Adrenal gland (tissue), 12 donors: ENCODE results near the gene MAJIN. TPM values are rescaled to one million over a fixed set of nuclear protein-coding genes. Genes with fewer than 3 reads are reported as not detected.

Experiments
- DNase-seq, 7 donors: peaks; one replicate each; pipeline ENCODE4 v3.0.0-alpha.2; 2019 to 2020
- H3K27ac ChIP-seq, 5 donors: fragments of 200-600 bp; sonication (generic) in 4 of 5; 1 replicate in 3 of 5; 2 replicates in 2 of 5; pipeline versions ENCODE4 v1.5.1 to v1.8.0; 2016 to 2020; ENCODE audit warnings: mild to moderate bottlenecking in 1 of 5
- H3K27me3 ChIP-seq: fragments of 200-600 bp; 2 replicates; pipeline ENCODE4 v1.8.0; 2021
- H3K36me3 ChIP-seq, 2 donors: fragments of 200-600 bp; replicated peaks in 1 of 2; 1 replicate in 1 of 2; 2 replicates in 1 of 2; pipeline versions ENCODE4 v1.5.1 to v1.8.0; 2018 to 2022
- H3K4me1 ChIP-seq, 2 donors: fragments of 200-600 bp; replicated peaks in 1 of 2; 1 replicate in 1 of 2; 2 replicates in 1 of 2; pipeline versions ENCODE4 v1.5.1 to v1.8.0; 2018 to 2021
- H3K4me3 ChIP-seq, 4 donors: fragments of 200-600 bp; sonication (generic) in 3 of 4; one replicate each; pipeline ENCODE4 v1.5.1; 2016 to 2018
- H3K9me3 ChIP-seq, 3 donors: fragments of 200-600 bp; sonication (generic) in 1 of 3; replicated peaks in 1 of 3; 1 replicate in 2 of 3; 2 replicates in 1 of 3; pipeline versions ENCODE4 v1.5.1 to v1.8.0; 2016 to 2021
- POLR2A ChIP-seq, 2 donors: fragments of 450-650 bp; IDR thresholded peaks; one replicate each; pipeline ENCODE4 v1.6.1; 2017; ENCODE audit warnings: antibody characterized with exemption in 2 of 2, mild to moderate bottlenecking in 2 of 2, moderate library complexity in 1 of 2
- WGBS, 4 donors: extraction: QIAGEN DNeasy Blood & Tissue Kit in 2 of 4; methylation state at CpG; one replicate each; pipeline versions ENCODE4 v1.1.5 to v1.1.7; 2013 to 2017; 5-methylcytosine and 5-hydroxymethylcytosine counted together
- intact Hi-C, 2 donors: fragments of 100-400 bp; cut with DNase I; formaldehyde crosslinking; loops; one replicate each; pipeline versions ENCODE4 v1.14.1 to v1.15.0; 2022 to 2023
- polyA plus RNA-seq, 3 donors: library from polyadenylated mRNA; stranded (reverse); fragments of 200-250 nt in 2 of 3; fragments of 350-450 nt in 1 of 3; fragmentation: Illumina TruSeq in 1 of 3; extraction: RNeasy Lipid Tissue Mini Kit (QIAGEN cat#74804) in 1 of 3; gene quantifications; one replicate each; pipeline ENCODE4 v1.2.3, GENCODE V29; 2013 to 2014
- total RNA-seq, 9 donors: library from RNA; depleted of rRNA in 4 of 9; stranded (reverse); fragments of >200 nt in 4 of 9; fragments of 120-200 nt in 1 of 9; fragmentation: NEBNext Ultra II Directional in 1 of 9; extraction: Animal tissue kit (Norgen Biotek cat#: 25700) in 1 of 9; gene quantifications; one replicate each; pipeline versions ENCODE4 v1.1.0 to v1.2.4, GENCODE V29; 2013 to 2023
- TF ChIP-seq, protein P1 (sequence below), 6 experiments: fragments of 450-650 bp in 4 of 6; fragments of 200-600 bp in 2 of 6; sonication (generic) in 1 of 6; IDR thresholded peaks; 1 replicate in 5 of 6; 2 replicates in 1 of 6; pipeline versions ENCODE4 v1.5.1 to v1.8.0; 2016 to 2021; ENCODE audit warnings: antibody characterized with exemption in 6 of 6, mild to moderate bottlenecking in 2 of 6, moderate library complexity in 1 of 6
- donor health status: healthy with polysubstance abuse.
- donor health status: Bipolar disorder and iron deficiency.
- donor health status: DM: yes; HTN: yes; CAD: no.
- donor health status: DM: no; HTN: no; CAD: no.
- donor health status: DM: no; HTN: no; CAD: no.
- donor health status: DM: yes; HTN: yes; CAD: no.

MAJIN gene
- total and polyA plus RNA-seq, 12 donors, result 0.24 to 0.29 TPM; not detected in 10

DNA sequence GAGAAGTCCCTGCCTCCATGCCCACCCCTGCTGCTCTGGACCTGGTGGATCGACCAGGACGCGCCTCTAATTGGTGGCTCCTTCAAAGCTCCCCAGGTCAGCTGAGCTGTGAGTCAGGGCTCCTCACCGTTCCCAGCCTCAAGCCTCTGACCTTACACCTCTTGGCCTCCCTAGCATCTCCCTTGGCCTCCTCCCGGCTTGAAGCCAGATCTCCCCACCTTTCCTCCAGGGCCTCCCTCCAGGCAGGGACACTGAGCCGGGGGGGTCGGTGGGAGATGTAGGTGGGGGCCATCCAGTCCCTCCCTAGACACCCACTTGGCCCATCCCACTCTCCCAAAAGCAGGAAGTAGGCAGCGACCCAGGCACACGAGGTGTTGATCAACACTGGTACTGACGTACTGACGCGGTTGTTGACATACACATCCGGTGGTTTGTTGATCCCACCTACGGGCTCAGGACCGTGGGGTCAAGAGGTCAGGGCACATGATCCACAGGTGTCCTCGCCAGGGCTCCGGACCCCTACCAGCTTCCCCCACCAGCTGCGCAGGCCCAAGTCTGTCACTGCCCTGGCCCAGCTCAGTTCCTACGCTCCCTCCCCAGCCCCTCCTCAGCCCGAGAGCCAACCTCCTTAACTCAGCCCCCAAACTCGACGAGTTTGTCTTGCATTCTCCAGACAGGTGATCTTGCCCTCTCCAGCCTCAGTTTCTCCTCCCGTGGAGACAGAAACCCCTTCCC is 55.7 kb downstream of the MAJIN start:
- no peaks in the 10 kb centered on the region for H3K9me3 ChIP-seq
- DNase-seq, result peak; percentile 50 to 75 (median 57)
- H3K27me3 ChIP-seq, result no peaks in the 10 kb centered on the region
- H3K4me3 ChIP-seq, result peak overlapping the region; percentile 7 to 84 (median 70)
- TF ChIP-seq, protein P1, sequence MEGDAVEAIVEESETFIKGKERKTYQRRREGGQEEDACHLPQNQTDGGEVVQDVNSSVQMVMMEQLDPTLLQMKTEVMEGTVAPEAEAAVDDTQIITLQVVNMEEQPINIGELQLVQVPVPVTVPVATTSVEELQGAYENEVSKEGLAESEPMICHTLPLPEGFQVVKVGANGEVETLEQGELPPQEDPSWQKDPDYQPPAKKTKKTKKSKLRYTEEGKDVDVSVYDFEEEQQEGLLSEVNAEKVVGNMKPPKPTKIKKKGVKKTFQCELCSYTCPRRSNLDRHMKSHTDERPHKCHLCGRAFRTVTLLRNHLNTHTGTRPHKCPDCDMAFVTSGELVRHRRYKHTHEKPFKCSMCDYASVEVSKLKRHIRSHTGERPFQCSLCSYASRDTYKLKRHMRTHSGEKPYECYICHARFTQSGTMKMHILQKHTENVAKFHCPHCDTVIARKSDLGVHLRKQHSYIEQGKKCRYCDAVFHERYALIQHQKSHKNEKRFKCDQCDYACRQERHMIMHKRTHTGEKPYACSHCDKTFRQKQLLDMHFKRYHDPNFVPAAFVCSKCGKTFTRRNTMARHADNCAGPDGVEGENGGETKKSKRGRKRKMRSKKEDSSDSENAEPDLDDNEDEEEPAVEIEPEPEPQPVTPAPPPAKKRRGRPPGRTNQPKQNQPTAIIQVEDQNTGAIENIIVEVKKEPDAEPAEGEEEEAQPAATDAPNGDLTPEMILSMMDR (IDR thresholded peaks at IDR 0.05), result no peak
- no peak for TF ChIP-seq POLR2A (IDR thresholded peaks at IDR 0.05)
- intact Hi-C loops, result no loop called here
- peak overlapping the region in 4 of 5 donors; percentile 21 to 84 (median 56) for H3K27ac ChIP-seq
- peaks cover 3 to 26% of the 10 kb centered on the region in 2 donors for H3K4me1 ChIP-seq
- H3K36me3 ChIP-seq, result peaks cover 0 to 30% of the 10 kb centered on the region in 2 donors
- WGBS, 4 donors, result 0 to 9% (median 7%) methylated on average over 9 to 23 of the region's 23 CpGs

DNA sequence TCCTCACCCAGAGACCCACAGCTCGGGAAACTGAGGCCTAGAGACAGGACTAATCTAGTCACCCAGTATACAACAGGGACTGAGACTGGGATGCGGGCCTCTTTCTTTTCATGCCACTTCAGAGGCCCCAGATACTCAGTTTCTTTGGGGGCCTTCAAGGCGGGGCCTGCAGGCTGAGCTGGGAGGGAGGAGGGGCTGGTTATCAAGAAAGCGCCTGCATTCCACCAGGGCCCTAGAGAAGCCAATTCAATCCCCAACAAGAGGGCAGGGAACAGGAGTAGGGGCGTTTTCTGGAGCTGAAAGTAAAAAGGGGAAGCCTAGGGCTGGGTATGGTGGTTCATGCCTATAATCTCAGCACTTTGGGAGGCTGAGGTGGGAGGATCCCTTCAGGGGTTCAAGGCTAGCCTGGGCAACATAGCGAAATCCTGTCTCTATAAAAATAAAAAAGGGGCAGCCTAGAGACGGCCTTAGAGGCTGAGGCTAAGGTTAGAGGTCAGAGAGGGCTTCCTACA is 56.5 kb downstream of the MAJIN start:
- DNase-seq, result no peak
- H3K27ac ChIP-seq, result peak overlapping the region in 2 of 5 donors; percentile 5 to 84
- H3K27me3 ChIP-seq, result no peaks in the 10 kb centered on the region
- TF ChIP-seq, protein P1 (IDR thresholded peaks at IDR 0.05), result no peak
- TF ChIP-seq POLR2A (IDR thresholded peaks at IDR 0.05), result no peak
- peaks cover 3 to 26% of the 10 kb centered on the region in 2 donors for H3K4me1 ChIP-seq
- intact Hi-C loops, result no loop called here
- H3K36me3 ChIP-seq, result peaks cover 0 to 38% of the 10 kb centered on the region in 2 donors
- H3K4me3 ChIP-seq, result peak overlapping the region in 1 of 4 donors; percentile 84
- no peaks in the 10 kb centered on the region for H3K9me3 ChIP-seq
- WGBS, 4 donors, result 73 to 78% (median 76%) methylated on average over 7 of the region's 7 CpGs

DNA sequence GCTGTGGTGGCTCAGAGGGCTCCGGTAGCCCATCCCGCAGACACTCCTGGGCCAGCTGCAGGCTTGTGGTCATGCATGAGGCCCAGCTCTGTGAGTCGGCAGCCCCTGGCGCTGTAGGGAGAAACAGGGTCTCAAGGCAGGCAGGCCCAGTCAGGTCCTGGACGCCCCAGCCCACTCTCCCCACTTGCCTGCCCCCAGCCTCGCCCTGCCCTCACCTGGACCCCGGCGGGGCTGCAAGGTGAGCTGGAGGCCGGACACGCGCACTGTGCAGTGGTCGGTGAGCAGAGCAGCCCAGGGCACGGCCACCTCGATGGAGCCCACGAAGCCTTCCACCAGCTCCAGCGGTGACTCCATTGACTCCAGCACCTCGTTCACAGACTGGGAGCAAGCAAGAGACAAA is 57.8 kb downstream of the MAJIN start:
- peaks cover 3 to 26% of the 10 kb centered on the region in 2 donors for H3K4me1 ChIP-seq

DNA sequence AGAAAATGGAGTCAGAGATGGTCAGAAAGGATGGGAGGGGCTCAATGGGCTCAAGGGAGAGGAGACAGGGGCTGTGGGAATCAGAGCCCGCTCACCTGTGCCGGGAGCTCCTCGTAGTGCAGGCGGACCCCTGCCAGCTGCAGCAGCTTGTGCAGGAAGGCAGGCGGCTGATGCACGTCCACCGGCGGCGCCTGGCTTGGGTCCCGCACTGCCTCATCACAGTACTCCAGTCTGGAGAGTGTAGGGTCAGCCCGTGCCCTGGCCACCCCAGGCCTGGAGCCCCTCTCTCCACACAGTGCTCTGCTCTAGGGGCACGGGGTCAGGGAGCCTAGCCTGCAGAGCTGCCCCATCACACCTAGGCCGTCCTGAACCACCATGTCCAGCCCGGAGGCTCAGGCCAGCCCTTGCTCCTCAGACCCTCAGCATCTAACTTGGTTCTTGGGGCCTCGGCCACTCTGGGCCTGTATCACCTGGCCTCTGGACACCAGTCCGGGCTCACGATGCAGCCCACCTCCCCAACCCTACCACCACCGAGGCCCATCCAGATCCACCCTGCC is 58.7 kb downstream of the MAJIN start:
- H3K36me3 ChIP-seq, result peaks cover 0 to 60% of the 10 kb centered on the region in 2 donors
- H3K9me3 ChIP-seq, result no peaks in the 10 kb centered on the region
- peaks cover 3 to 22% of the 10 kb centered on the region in 2 donors for H3K4me1 ChIP-seq
- TF ChIP-seq POLR2A (IDR thresholded peaks at IDR 0.05), result no peak
- TF ChIP-seq, protein P1 (IDR thresholded peaks at IDR 0.05), result no peak
- WGBS, 4 donors, result 89 to 92% (median 90%) methylated on average over 6 to 18 of the region's 18 CpGs
- intact Hi-C loops, result no loop called here
- no peaks in the 10 kb centered on the region for H3K27me3 ChIP-seq
- DNase-seq, result no peak
- H3K4me3 ChIP-seq, result no peak overlapping the region
- H3K27ac ChIP-seq, result no peak overlapping the region

More for the DNA sequence above, 57.8 kb downstream of the MAJIN start:
- Histone ChIP-seq H3K36me3 (peaks cover 0 to 51% of the 10 kb centered on the region in 2 donors), H3K4me3 (no peak overlapping the region), H3K9me3 (no peaks in the 10 kb centered on the region), H3K27me3 (no peaks in the 10 kb centered on the region), H3K27ac (no peak overlapping the region)
- TF ChIP-seq POLR2A (IDR thresholded peaks at IDR 0.05), result no peak
- TF ChIP-seq, protein P1 (IDR thresholded peaks at IDR 0.05), result no peak
- no peak for DNase-seq
- intact Hi-C loops, result no loop called here
- WGBS, 4 donors, result 93 to 100% (median 94%) methylated on average over 9 to 17 of the region's 17 CpGs
